T-cell (primary cell): Measurements from ENCODE around the gene SNAI3. TPM values are rescaled to one million over a fixed set of nuclear protein-coding genes. Genes with fewer than 3 reads are reported as not detected.

Source experiments
- ATAC-seq, 4 experiments: fragments of 200-7000 bp in 3 of 4; fragments of 150-1000 bp in 1 of 4; cut with Tn5 transposase; replicated peaks in 1 of 4; 1 replicate in 3 of 4; 2 replicates in 1 of 4; pipeline ENCODE4 v1.10.0; 2021; ENCODE audit warnings: moderate library complexity in 3 of 4, mild to moderate bottlenecking in 2 of 4, moderate number of reproducible peaks in 1 of 4
- CTCF ChIA-PET, 2 donors: fragments of 300-600 bp; sonication (Branson Sonifier 250); formaldehyde crosslinking; loops; one replicate each; lab custom pipeline; 2022; ENCODE audit warnings: antibody characterized with exemption in 2 of 2; lab: Charles Lee
- POLR2A ChIA-PET, 2 donors: fragments of 300-600 bp; sonication (Branson Sonifier 250); formaldehyde crosslinking; loops; one replicate each; lab custom pipeline; 2022; ENCODE audit warnings: antibody characterized with exemption in 2 of 2; lab: Charles Lee
- DNase-seq, 35 experiments: peaks; one replicate each; pipeline versions ENCODE4 v3.0.0 to v3.0.0-alpha.2; 2013 to 2023
- H3K27ac ChIP-seq: one replicate; pipeline ENCODE4 v1.5.1; 2013; ENCODE audit warnings: low read length
- H3K27me3 ChIP-seq, 2 experiments: replicated peaks in 1 of 2; 1 replicate in 1 of 2; 2 replicates in 1 of 2; pipeline versions ENCODE4 v1.6.1 to v1.7.0; 2013; ENCODE audit warnings: low read length in 1 of 2, mixed read lengths in 1 of 2; ENCODE audit not compliant: control insufficient read depth in 2 of 2, insufficient read depth in 2 of 2; ENCODE audit errors: extremely low read depth in 1 of 2
- H3K36me3 ChIP-seq, 2 donors: 1 replicate in 1 of 2; 2 replicates in 1 of 2; pipeline versions ENCODE4 v1.6.1 to v1.7.0; 2013; ENCODE audit warnings: low read length in 1 of 2; ENCODE audit not compliant: control insufficient read depth in 2 of 2, insufficient read depth in 1 of 2; ENCODE audit errors: extremely low read depth in 1 of 2
- H3K4me1 ChIP-seq, 2 experiments: 1 replicate in 1 of 2; 2 replicates in 1 of 2; pipeline versions ENCODE4 v1.6.1 to v1.7.0; 2013; ENCODE audit warnings: low read length in 2 of 2, mixed read lengths in 1 of 2; ENCODE audit not compliant: insufficient read depth in 2 of 2, control insufficient read depth in 1 of 2; ENCODE audit errors: extremely low read depth in 1 of 2
- H3K4me3 ChIP-seq, 2 donors: 1 replicate in 1 of 2; 2 replicates in 1 of 2; pipeline versions ENCODE4 v1.5.1 to v1.7.0; 2013; ENCODE audit warnings: mild to moderate bottlenecking in 2 of 2, low read length in 1 of 2, moderate library complexity in 1 of 2; ENCODE audit not compliant: control insufficient read depth in 1 of 2; ENCODE audit errors: extremely low read depth in 1 of 2
- H3K9me3 ChIP-seq: 2 replicates; pipeline ENCODE4 v1.7.0; 2013
- H3K27ac Mint-ChIP-seq, 2 donors: one replicate each; pipeline ENCODE4 v1.8.0; 2020 to 2021; ENCODE audit warnings: mild to moderate bottlenecking in 2 of 2, mixed read lengths in 2 of 2
- H3K27me3 Mint-ChIP-seq, 2 donors: one replicate each; pipeline ENCODE4 v1.8.0; 2021 to 2022; ENCODE audit warnings: mixed read lengths in 2 of 2
- H3K36me3 Mint-ChIP-seq: one replicate; pipeline ENCODE4 v1.8.0; 2021; ENCODE audit warnings: mixed read lengths
- H3K4me1 Mint-ChIP-seq, 3 donors: one replicate each; pipeline ENCODE4 v1.8.0; 2020 to 2022; ENCODE audit warnings: mixed read lengths in 3 of 3, mild to moderate bottlenecking in 1 of 3
- H3K4me3 Mint-ChIP-seq, 3 donors: one replicate each; pipeline ENCODE4 v1.8.0; 2020 to 2022; ENCODE audit warnings: mild to moderate bottlenecking in 3 of 3, mixed read lengths in 3 of 3, moderate library complexity in 3 of 3
- H3K9me3 Mint-ChIP-seq, 3 donors: one replicate each; pipeline ENCODE4 v1.8.0; 2020 to 2022; ENCODE audit warnings: mixed read lengths in 3 of 3
- WGBS: methylation state at CpG from one replicate; pipeline ENCODE4 v1.1.5; 2013; ENCODE audit warnings: missing lambda C conversion rate; ENCODE audit not compliant: insufficient coverage; 5-methylcytosine and 5-hydroxymethylcytosine counted together
- total RNA-seq, 35 experiments: library from RNA in 6 of 35; stranded (reverse) in 6 of 35; fragments of 120-200 nt in 1 of 35; gene quantifications; one replicate each; pipeline versions ENCODE4 v1.2.1 to v1.2.4 and lab custom pipeline; 2013 to 2026

The SNAI3 gene
- total RNA-seq, 5 donors from 2014 or later (not counting 1 experiment from before 2014, with no cell fraction given): 5.2 to 20.4 (median 17.2) TPM

- Histone ChIP-seq H3K9me3 (no peaks in the 10 kb centered on the region), H3K36me3 (peaks cover 16 to 51% of the 10 kb centered on the region in 2 donors), H3K4me1 (peaks cover 0 to 11% of the 10 kb centered on the region in 2 experiments), H3K4me3 (no peak overlapping the region), H3K27me3 (peaks cover 0 to 2% of the 10 kb centered on the region in 2 experiments), H3K27ac (no peak overlapping the region)
- H3K36me3 Mint-ChIP-seq: peaks cover 14% of the 10 kb centered on the region
- peaks cover 0 to 7% (median 0%) of the 10 kb centered on the region in 3 donors for H3K4me1 Mint-ChIP-seq
- no peaks in the 10 kb centered on the region for H3K27me3 Mint-ChIP-seq
- WGBS: 95% methylated on average over 12 of the region's 13 CpGs
- H3K9me3 Mint-ChIP-seq: no peaks in the 10 kb centered on the region
- ATAC-seq (no peak), DNase-seq (no peak)
- ChIA-PET CTCF (no interaction called here), POLR2A (no interaction called here)
- H3K27ac Mint-ChIP-seq: no peak overlapping the region
- H3K4me3 Mint-ChIP-seq: no peak overlapping the region
Measured at GRCh38 chr16:88732961-88733294, 46.6 kb upstream of the SNAI3 start.

GRCh38 chr16:88732172-88732960 is 46.1 kb upstream of the SNAI3 start:
- no peak overlapping the region for H3K4me3 ChIP-seq
- peaks cover 0 to 6% of the 10 kb centered on the region in 2 experiments for H3K4me1 ChIP-seq
- WGBS: 92% methylated on average over 24 of the region's 30 CpGs
- H3K4me3 Mint-ChIP-seq: no peak overlapping the region
- ATAC-seq (no peak), DNase-seq (no peak)
- H3K27me3 ChIP-seq: no peaks in the 10 kb centered on the region
- H3K27me3 Mint-ChIP-seq: no peaks in the 10 kb centered on the region
- H3K9me3 Mint-ChIP-seq: no peaks in the 10 kb centered on the region
- ChIA-PET POLR2A (no interaction called here), CTCF (interaction anchor here in 1 of 2 donors (0.6 kb wide), 1 partner anchor 62 kb away, joined by 3 read pairs; no protein-coding TSS in a partner anchor)
- no peaks in the 10 kb centered on the region for H3K9me3 ChIP-seq
- H3K27ac ChIP-seq: no peak overlapping the region
- H3K27ac Mint-ChIP-seq: no peak overlapping the region
- peaks cover 0 to 3% (median 0%) of the 10 kb centered on the region in 3 donors for H3K4me1 Mint-ChIP-seq
- H3K36me3 ChIP-seq: peaks cover 16 to 55% of the 10 kb centered on the region in 2 donors
- peaks cover 14% of the 10 kb centered on the region for H3K36me3 Mint-ChIP-seq

GRCh38 chr16:88731699-88732098 is 45.4 kb upstream of the SNAI3 start:
- Mint-ChIP-seq H3K4me1 (peaks cover 0 to 3% (median 0%) of the 10 kb centered on the region in 3 donors), H3K9me3 (no peaks in the 10 kb centered on the region), H3K4me3 (no peak overlapping the region)

GRCh38 chr16:88730632-88731607 is 44.6 kb upstream of the SNAI3 start:
- DNase-seq (no peak), ATAC-seq (no peak)
- Mint-ChIP-seq H3K4me3 (no peak overlapping the region), H3K4me1 (peaks cover 0 to 3% (median 0%) of the 10 kb centered on the region in 3 donors), H3K36me3 (peaks cover 16% of the 10 kb centered on the region), H3K9me3 (no peaks in the 10 kb centered on the region), H3K27me3 (no peaks in the 10 kb centered on the region), H3K27ac (peak overlapping the region; percentile 28 to 39)
- Histone ChIP-seq H3K9me3 (no peaks in the 10 kb centered on the region), H3K36me3 (peaks cover 16 to 65% of the 10 kb centered on the region in 2 donors), H3K27me3 (no peaks in the 10 kb centered on the region), H3K4me1 (no peaks in the 10 kb centered on the region), H3K4me3 (no peak overlapping the region), H3K27ac (no peak overlapping the region)
- CTCF ChIA-PET: no interaction called here
- WGBS: 96% methylated on average over 28 of the region's 34 CpGs
- POLR2A ChIA-PET: no interaction called here

More at GRCh38 chr16:88731699-88732098, 45.4 kb upstream of the SNAI3 start:
- H3K27me3 ChIP-seq: no peaks in the 10 kb centered on the region
- ChIA-PET CTCF (no interaction called here), POLR2A (no interaction called here)
- H3K27ac ChIP-seq: no peak overlapping the region
- DNase-seq: no peak
- H3K9me3 ChIP-seq: no peaks in the 10 kb centered on the region
- ATAC-seq: no peak
- peaks cover 16 to 61% of the 10 kb centered on the region in 2 donors for H3K36me3 ChIP-seq
- no peaks in the 10 kb centered on the region for H3K27me3 Mint-ChIP-seq
- no peak overlapping the region for H3K27ac Mint-ChIP-seq
- peaks cover 14% of the 10 kb centered on the region for H3K36me3 Mint-ChIP-seq
- WGBS: 90% methylated on average over 8 of the region's 15 CpGs
- no peak overlapping the region for H3K4me3 ChIP-seq
- H3K4me1 ChIP-seq: no peaks in the 10 kb centered on the region

- DNase-seq (no peak), ATAC-seq (no peak)
- 94% methylated on average over 19 of the region's 20 CpGs for WGBS
- H3K27me3 ChIP-seq: no peaks in the 10 kb centered on the region
- H3K27ac ChIP-seq: no peak overlapping the region
- H3K36me3 Mint-ChIP-seq: peaks cover 22% of the 10 kb centered on the region
- H3K27ac Mint-ChIP-seq: no peak overlapping the region
- no peaks in the 10 kb centered on the region for H3K9me3 Mint-ChIP-seq
- H3K36me3 ChIP-seq: peaks cover 32 to 72% of the 10 kb centered on the region in 2 donors
- ChIA-PET POLR2A (no interaction called here), CTCF (no interaction called here)
- no peak overlapping the region for H3K4me3 Mint-ChIP-seq
- H3K27me3 Mint-ChIP-seq: no peaks in the 10 kb centered on the region
- no peaks in the 10 kb centered on the region for H3K9me3 ChIP-seq
- H3K4me1 ChIP-seq: peaks cover 0 to 2% of the 10 kb centered on the region in 2 experiments
- H3K4me1 Mint-ChIP-seq: peaks cover 0 to 3% (median 0%) of the 10 kb centered on the region in 3 donors
- H3K4me3 ChIP-seq: no peak overlapping the region
Measured at GRCh38 chr16:88727871-88728270, 41.6 kb upstream of the SNAI3 start.

GRCh38 chr16:88726981-88727380 is 40.7 kb upstream of the SNAI3 start:
- no peak overlapping the region for H3K4me3 Mint-ChIP-seq
- no peak overlapping the region for H3K27ac Mint-ChIP-seq
- CTCF ChIA-PET: no interaction called here
- no peak for ATAC-seq
- peaks cover 22% of the 10 kb centered on the region for H3K36me3 Mint-ChIP-seq
- Histone ChIP-seq H3K4me3 (no peak overlapping the region), H3K27ac (no peak overlapping the region), H3K27me3 (no peaks in the 10 kb centered on the region), H3K4me1 (peaks cover 0 to 2% of the 10 kb centered on the region in 2 experiments), H3K9me3 (no peaks in the 10 kb centered on the region), H3K36me3 (peaks cover 33 to 78% of the 10 kb centered on the region in 2 donors)
- DNase-seq: no peak
- POLR2A ChIA-PET: no interaction called here
- WGBS: 96% methylated on average over 25 of the region's 28 CpGs
- H3K9me3 Mint-ChIP-seq: no peaks in the 10 kb centered on the region
- H3K27me3 Mint-ChIP-seq: no peaks in the 10 kb centered on the region
- H3K4me1 Mint-ChIP-seq: peaks cover 0 to 3% (median 0%) of the 10 kb centered on the region in 3 donors
